AG10803 (cell line): Measurements from ENCODE around the gene RAB4B.
"Not testable (repeated sequence)": the region's sequence is repeated elsewhere in the genome, so short reads cannot be mapped to it uniquely, and the experiment has no call there.

Experiments used
- DNase-seq: peaks from one replicate; pipeline ENCODE4 v3.0.0; 2010; ENCODE audit warnings: low read depth
- H3K4me3 ChIP-seq: 2 replicates; pipeline ENCODE4 v1.5.1; 2011; ENCODE audit warnings: mild to moderate bottlenecking, low read length, control low read depth
- CTCF ChIP-seq: conservative IDR thresholded peaks from 2 replicates; pipeline ENCODE4 v1.5.1; 2011; ENCODE audit warnings: mild to moderate bottlenecking, low read length, control low read depth, inconsistent platforms

RAB4B gene

DNA sequence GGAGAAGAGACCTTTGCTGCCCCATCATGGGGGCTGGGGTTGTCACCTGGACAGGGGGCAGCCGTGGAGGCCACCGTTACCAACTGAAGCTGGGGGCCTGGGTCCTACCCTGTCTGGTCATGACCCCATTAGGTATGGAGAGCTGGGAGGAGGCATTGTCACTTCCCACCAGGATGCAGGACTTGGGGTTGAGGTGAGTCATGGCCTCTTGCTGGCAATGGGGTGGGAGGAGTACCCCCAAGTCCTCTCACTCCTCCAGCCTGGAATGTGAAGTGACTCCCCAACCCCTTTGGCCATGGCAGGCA lies 29.9 kb downstream of the RAB4B start:
- DNase-seq: no peak
- no peak overlapping the region for H3K4me3 ChIP-seq
- TF ChIP-seq CTCF: no peak

DNA sequence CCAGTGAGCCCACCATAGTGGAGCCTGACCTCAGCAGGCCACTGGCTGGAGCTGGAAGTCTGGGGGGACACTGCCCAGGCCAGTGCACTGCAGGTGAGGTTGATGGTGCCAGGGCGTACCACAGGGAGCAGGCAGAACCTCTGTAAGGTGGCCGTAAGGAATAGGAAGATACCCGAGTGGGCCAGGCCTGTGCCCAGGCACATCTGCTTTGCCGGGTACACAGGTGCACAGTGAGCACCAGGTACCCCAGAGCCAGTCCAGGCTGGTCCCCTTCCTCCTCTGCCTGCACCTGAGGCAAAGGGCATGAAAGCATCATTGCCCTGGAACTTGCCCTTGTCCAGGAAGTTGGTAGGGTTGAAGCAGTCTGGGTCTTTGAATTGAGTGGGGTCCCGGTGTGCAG lies 30.4 kb downstream of the RAB4B start:
- TF ChIP-seq CTCF: no peak
- no peak for DNase-seq
- no peak overlapping the region for H3K4me3 ChIP-seq

DNA sequence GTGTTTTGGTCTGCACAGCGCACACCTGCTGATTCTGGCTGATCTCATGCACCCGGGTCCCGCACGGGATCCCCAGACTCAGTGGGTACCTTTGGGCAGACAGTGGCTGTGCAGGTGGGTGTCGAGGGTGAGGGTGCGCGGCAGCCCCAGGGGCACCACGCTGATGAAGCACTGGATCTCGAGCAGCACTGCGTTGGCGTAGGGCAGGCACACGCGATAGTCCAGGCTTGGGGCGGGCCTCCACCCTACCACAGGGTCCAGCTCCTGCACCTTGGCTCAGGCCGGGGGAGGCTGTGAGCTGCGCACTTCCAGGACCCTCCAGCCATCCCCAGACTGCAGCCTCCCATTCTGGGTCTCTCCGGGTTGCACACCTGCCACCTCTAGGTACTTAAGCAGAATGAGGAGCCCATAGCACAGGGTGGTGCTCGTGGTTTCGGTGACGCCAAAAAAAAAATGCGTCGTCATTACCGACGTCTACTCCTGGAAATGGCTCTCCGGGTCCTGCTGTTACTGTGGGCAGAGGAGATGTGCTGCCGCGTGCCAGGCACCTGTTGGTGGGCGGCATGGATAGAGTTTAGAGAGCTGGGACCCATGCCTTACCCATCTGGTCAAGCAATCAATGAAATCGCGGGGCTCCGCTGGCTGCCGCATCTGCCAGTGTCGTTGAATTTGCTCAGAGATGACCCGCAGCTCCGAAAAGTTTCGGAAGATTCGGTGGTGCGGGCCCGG lies 31.5 kb downstream of the RAB4B start:
- H3K4me3 ChIP-seq: no peak overlapping the region; the same call in 1 of the 2 replicates
- TF ChIP-seq CTCF: no peak
- DNase-seq: no peak

DNA sequence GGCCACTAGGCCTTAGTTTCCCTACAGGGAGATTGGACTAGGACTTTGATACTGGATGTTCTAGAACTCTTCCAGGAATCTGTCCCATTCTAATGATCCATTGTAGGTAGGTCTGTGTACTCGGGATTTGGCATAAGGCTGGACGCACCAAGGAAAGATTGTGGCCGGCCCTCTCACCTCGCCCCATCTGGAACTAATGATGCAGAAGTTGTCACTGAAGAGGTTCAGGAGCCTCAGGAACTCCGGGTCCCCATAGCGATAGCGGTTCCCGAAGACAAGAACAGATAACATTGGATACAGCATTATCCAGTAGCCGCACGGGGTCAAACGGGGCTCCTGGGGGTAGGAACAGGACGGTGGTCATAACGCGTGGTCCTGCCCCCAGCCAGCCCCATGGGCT lies 32.1 kb downstream of the RAB4B start:
- TF ChIP-seq CTCF: no peak
- peak overlapping the region; percentile 1 for H3K4me3 ChIP-seq
- DNase-seq: no peak

DNA sequence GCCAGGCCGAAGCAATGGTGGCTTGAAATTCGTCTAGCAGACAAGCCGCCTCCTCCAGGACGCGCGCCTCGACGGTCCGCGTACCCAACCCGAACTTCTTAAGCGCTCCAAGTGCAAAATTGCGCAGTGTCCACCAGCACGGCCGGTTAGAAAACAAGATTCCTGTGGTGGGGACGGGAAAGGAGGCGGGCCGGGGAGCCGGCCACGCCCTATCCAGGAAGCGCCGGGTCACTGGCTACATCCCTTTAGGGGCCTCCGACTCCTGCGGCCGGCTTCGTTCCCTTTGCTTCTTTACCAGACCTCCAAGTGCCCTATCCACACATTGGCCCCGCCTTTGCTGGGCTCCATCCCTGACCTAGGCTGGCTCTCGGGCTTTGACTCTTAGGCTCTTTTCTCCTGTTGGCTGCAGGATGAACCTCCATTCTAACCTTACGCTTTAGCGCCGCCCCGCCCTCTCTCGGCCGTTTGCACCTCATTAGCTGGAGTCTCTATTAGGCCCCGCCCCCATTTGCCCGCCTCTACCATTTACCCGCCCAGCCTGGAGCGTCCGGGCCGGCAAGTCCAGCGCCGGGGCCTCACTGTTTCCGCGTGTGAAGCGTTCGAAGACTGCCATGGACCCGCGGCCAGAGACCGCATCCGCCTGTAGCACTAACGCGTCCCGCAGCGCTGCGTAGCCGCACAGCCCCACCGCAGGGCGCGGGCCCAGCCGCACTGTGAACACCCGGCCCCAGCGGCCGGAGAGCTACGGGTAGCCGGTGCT lies 32.8 kb downstream of the RAB4B start:
- DNase-seq: peak; percentile 82
- 0 out of 2 replicates have a peak, but pooled peaks have one; percentile 13 for TF ChIP-seq CTCF
- peak overlapping the region; percentile 56 for H3K4me3 ChIP-seq

GRCh38 chr19:40811478-40812341 lies 33.7 kb downstream of the RAB4B start:
- DNase-seq: no peak
- TF ChIP-seq CTCF: no peak
- H3K4me3 ChIP-seq: peak overlapping the region; percentile 33

GRCh38 chr19:40812571-40812970 lies 34.5 kb downstream of the RAB4B start:
- not testable (repeated sequence) for DNase-seq, H3K4me3 ChIP-seq
